Ishikawa (cell line): Measurements from ENCODE around the gene METAP1.

ENCODE experiments used
- CEBPB ChIP-seq: IDR thresholded peaks from 2 replicates; pipeline ENCODE4 v1.6.1; 2012
- CREB1 ChIP-seq: IDR thresholded peaks from 2 replicates; pipeline ENCODE4 v1.6.1; 2012; ENCODE audit warnings: low read depth
- EGR1 ChIP-seq: IDR thresholded peaks from 2 replicates; pipeline ENCODE4 v1.6.1; 2012
- EP300 ChIP-seq: IDR thresholded peaks from 2 replicates; pipeline ENCODE4 v1.6.1; 2012; ENCODE audit warnings: borderline replicate concordance
- FOXM1 ChIP-seq: IDR thresholded peaks from 2 replicates; pipeline ENCODE4 v1.6.1; 2012; ENCODE audit warnings: low read depth, borderline replicate concordance
- MAX ChIP-seq: IDR thresholded peaks from 2 replicates; pipeline ENCODE4 v1.6.1; 2012
- NFIC ChIP-seq: IDR thresholded peaks from 2 replicates; pipeline ENCODE4 v1.6.1; 2012
- RAD21 ChIP-seq: IDR thresholded peaks from 2 replicates; pipeline ENCODE4 v1.6.1; 2012; ENCODE audit warnings: low read depth
- REST ChIP-seq: IDR thresholded peaks from 2 replicates; pipeline ENCODE4 v1.6.1; 2012; ENCODE audit warnings: low read depth, mild to moderate bottlenecking
- TAF1 ChIP-seq: IDR thresholded peaks from 2 replicates; pipeline ENCODE4 v1.6.1; 2012; ENCODE audit warnings: low read depth, mild to moderate bottlenecking
- TCF12 ChIP-seq: IDR thresholded peaks from 2 replicates; pipeline ENCODE4 v1.6.1; 2012; ENCODE audit warnings: low read depth
- TEAD4 ChIP-seq: IDR thresholded peaks from 2 replicates; pipeline ENCODE4 v1.6.1; 2012
- USF1 ChIP-seq: IDR thresholded peaks from 2 replicates; pipeline ENCODE4 v1.6.1; 2012
- YY1 ChIP-seq: IDR thresholded peaks from 2 replicates; pipeline ENCODE4 v1.6.1; 2012; ENCODE audit warnings: low read depth
- ZBTB7A ChIP-seq: IDR thresholded peaks from 2 replicates; pipeline ENCODE4 v1.6.1; 2012; ENCODE audit warnings: low read depth

The METAP1 gene

GRCh38 chr4:99052902-99053301 is 57.4 kb downstream of the METAP1 start:
- TF ChIP-seq TEAD4 (no peak), TCF12 (no peak), ZBTB7A (no peak), YY1 (no peak), RAD21 (no peak), EGR1 (no peak), EP300 (no peak), NFIC (no peak), CEBPB (no peak), TAF1 (no peak), FOXM1 (no peak), REST (no peak), MAX (no peak), USF1 (no peak), CREB1 (no peak)

- TF ChIP-seq NFIC (no peak), FOXM1 (no peak), MAX (no peak), TCF12 (no peak), EGR1 (no peak), YY1 (no peak), CEBPB (no peak)
Measured at GRCh38 chr4:99054428-99054994, 59.0 kb downstream of the METAP1 start.

- no peak for TF ChIP-seq USF1
- no peak for TF ChIP-seq REST
- no peak for TF ChIP-seq TCF12
- TF ChIP-seq EGR1: no peak
- TF ChIP-seq YY1: no peak
- no peak for TF ChIP-seq FOXM1
- no peak for TF ChIP-seq ZBTB7A
- no peak for TF ChIP-seq TAF1
- TF ChIP-seq CREB1: no peak
- TF ChIP-seq CEBPB: no peak
- no peak for TF ChIP-seq MAX
- no peak for TF ChIP-seq RAD21
- no peak for TF ChIP-seq EP300
- no peak for TF ChIP-seq NFIC
- no peak for TF ChIP-seq TEAD4
Measured at GRCh38 chr4:99058228-99058627, 62.7 kb downstream of the METAP1 start.

- TF ChIP-seq MAX (no peak), USF1 (no peak), NFIC (no peak), FOXM1 (no peak), EP300 (no peak), YY1 (no peak), REST (no peak), CREB1 (no peak), ZBTB7A (no peak), TEAD4 (no peak), CEBPB (no peak), TAF1 (no peak), RAD21 (no peak)
Measured at GRCh38 chr4:99059550-99059949, 64.0 kb downstream of the METAP1 start.
